HG03103 (cell line): Measurements from ENCODE around the gene EPS8.
A peak's percentile ranks its signal among the peaks of the same experiment; 100 is the strongest.

Experiments
- ATAC-seq: cut with Tn5 transposase; IDR thresholded peaks from one replicate; pipeline ENCODE4 v1.9.1; 2021; ENCODE audit warnings: low read depth; ENCODE audit not compliant: unreplicated experiment

The EPS8 gene

DNA sequence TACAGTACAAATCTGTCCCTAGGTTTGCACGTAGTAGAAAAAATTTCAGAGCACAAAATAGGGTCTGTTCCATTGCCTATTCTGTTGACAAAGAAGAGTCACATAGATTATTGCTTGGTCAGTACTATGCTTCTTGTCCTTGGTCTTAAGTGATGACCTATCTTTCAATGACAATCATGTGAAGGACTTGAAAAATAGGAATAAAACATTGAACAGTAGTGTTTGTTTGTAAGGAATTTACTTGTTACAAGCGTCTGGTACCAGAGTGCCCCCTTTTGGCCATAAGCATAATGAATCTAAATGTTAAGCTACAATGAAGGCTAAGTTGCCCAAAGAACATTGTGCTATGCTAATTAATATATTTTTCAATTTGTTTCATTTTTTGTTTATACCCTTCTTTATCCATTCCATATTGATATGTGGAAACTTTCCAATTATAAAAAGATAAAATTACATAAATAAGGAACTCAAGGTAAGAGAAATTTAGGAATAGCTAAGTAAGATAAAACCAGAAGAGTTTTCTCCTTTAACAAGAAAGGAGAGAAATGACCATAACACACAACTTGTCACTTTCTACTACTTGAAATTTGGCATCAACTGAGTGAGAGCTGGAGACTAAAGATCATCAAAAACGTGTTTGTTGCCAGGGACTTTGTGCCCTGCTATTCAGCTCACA lies 204.7 kb downstream of the EPS8 start:
- peak; percentile 49 for ATAC-seq

DNA sequence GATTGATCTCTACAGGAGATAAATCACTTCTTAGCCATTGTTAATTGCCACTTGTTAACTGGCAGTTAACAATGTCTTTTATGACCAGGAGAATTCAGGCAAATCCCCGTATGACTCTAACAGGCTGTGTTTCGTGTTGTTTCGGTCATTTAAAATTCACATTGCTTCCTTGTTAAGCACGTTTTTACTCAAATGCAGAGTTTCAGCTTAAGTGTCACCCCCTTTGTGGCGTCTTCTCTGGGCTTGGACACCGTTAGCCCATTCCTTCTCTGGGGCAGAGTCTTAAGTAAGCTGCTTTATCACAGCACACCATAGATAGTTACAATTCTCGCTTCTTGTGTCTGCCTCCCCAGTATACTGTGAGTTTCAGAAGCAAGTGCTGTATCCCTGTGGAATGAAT lies 205.4 kb downstream of the EPS8 start:
- ATAC-seq, result no peak

DNA sequence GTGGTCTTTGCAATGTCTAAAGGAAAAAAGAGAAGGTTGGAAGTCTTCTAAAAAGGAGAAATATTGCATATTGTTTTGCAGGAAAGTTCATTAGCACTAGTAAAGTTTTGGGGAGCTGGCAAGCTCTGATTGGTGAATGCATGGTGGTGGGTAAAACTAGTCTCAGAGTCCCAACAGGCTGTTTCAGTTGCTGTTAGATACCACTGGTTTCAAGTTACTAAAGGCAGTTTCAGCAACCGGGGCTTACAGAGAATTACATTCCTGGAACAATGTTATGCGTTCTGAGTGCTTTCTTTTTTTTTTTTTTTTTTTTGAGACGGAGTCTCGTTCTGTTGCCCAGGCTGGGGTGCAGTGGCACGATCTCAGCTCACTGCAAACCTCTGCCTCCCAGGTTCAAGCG lies 208.2 kb downstream of the EPS8 start:
- no peak for ATAC-seq

DNA sequence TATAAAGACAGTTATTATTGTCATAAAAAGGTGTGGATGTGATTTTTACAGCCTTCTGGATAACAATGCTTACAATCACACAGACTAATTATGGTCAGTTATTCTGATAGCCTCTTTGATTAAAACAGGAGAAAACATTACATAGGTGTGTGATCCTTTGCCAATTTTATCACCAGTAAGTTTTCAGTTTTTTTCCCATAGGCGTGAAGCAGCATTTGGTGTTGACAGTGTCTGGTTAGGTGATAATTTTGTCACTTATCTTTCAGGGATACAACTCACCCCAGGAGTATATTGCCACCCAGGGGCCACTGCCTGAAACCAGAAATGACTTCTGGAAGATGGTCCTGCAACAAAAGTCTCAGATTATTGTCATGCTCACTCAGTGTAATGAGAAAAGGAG lies 208.8 kb downstream of the EPS8 start:
- no peak for ATAC-seq

DNA sequence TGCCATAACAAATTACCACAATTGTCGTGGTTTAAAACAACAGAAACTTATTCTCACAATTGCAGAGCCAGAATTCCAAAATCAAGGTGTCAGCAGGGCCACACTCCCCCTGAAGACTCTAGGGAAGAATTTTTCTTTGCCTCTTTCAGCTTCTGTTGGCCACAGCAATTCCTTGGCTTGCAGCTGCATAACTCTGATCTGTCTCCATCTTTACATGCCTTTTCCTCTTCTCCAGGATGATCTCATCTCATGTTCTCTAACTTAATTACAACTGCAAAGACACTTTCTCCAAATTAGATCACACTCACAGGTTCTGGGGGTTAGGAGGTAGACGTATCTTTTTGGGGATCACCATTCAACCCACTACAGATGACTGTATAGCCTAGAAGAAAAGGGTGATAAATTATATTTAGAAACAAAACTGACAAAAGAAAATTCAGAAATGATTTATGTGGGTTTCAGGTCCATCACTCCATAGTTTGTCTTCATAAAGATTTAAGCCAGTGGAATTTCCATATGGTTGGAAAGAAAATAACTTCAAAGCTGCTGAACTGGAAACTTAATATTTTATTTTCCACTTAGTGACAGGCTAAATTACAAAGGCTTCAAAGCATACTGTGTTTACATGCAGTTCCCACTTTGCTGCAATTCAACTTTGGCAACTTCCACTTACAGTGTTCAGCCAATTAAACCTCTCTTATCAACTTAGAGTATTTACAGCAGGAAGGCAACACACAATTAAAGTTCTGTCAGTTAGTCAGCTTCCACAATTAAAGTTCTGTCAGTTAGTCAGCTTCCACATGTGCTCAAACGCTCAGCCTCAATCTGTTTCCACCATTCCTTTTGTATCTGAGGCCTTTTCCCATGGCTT lies 213.3 kb downstream of the EPS8 start:
- no peak for ATAC-seq

DNA sequence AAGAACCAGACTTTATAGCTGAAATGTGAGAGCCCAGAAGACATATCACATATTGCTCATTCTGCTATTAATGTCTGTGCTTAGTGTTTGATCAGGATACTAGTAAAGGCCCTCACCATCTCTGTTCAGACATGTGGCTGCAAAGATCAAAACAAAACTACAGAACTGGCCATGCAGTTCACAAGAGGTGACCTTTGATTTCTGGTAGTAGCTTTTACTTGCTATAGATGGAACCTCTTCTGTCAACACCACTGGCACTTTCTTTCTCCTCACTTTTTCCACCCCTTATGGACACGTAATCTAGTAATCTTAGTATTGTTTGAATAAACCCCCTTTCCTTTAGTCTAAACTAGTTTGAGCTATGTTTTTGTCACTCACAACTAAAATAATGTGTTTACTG lies 214.8 kb downstream of the EPS8 start:
- ATAC-seq, result no peak
